ENCODE data around the gene SH3BP4. TPM values are rescaled to one million over a fixed set of nuclear protein-coding genes. Genes with fewer than 3 reads are reported as not detected.
A peak's percentile ranks its signal among the peaks of the same experiment; 100 is the strongest.

Gene SH3BP4
- total and polyA plus RNA-seq, 2 of the 8 experiments (the other 6 are each of a cell fraction or from before 2014, with no cell fraction given), result 28.3 to 35.4 TPM

- TF ChIP-seq KDM1A (IDR thresholded peaks at IDR 0.05; ENCODE audit: borderline replicate concordance, low read length) (no peak), POLR2AphosphoS5 (IDR thresholded peaks at IDR 0.05; ENCODE audit: low read depth, low read length) (peak; percentile 65), BRCA1 (IDR thresholded peaks at IDR 0.05; ENCODE audit: low read depth, low read length) (no peak; the same call in 1 of the 2 replicates), CHD2 (IDR thresholded peaks at IDR 0.05; ENCODE audit: low read length) (no peak), CREB1 (IDR thresholded peaks at IDR 0.05) (no peak)
- TF ChIP-seq, protein P1, sequence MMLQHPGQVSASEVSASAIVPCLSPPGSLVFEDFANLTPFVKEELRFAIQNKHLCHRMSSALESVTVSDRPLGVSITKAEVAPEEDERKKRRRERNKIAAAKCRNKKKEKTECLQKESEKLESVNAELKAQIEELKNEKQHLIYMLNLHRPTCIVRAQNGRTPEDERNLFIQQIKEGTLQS (IDR thresholded peaks at IDR 0.05; ENCODE audit: insufficient read depth, low read depth, low read length), result no peak
These were observed 104.2 kb downstream of the SH3BP4 start (continued) for GRCh38 chr2:235055891-235056516.
